Tibial artery (tissue), 4 donors: ENCODE data around the gene SEMA6A.

Experiments
- DNase-seq, 2 donors: peaks; one replicate each; pipeline ENCODE4 v3.0.0-alpha.2; 2019
- H3K27ac ChIP-seq, 2 donors: fragments of 200-600 bp; sonication (generic) in 1 of 2; 1 replicate in 1 of 2; 2 replicates in 1 of 2; pipeline ENCODE4 v1.5.1; 2018 to 2019; ENCODE audit warnings: mild to moderate bottlenecking in 1 of 2
- H3K27me3 ChIP-seq, 2 donors: fragments of 200-600 bp; sonication (generic) in 1 of 2; one replicate each; pipeline versions ENCODE4 v1.5.1 to v1.6.0; 2016 to 2019
- H3K36me3 ChIP-seq, 3 donors: fragments of 200-600 bp; sonication (generic) in 2 of 3; one replicate each; pipeline ENCODE4 v1.5.1; 2016 to 2019; ENCODE audit warnings: mild to moderate bottlenecking in 2 of 3
- H3K4me1 ChIP-seq, 4 donors: fragments of 200-600 bp; sonication (generic) in 2 of 4; 1 replicate in 3 of 4; 2 replicates in 1 of 4; pipeline ENCODE4 v1.5.1; 2016 to 2019
- H3K4me3 ChIP-seq, 2 donors: fragments of 200-600 bp; sonication (generic) in 1 of 2; 1 replicate in 1 of 2; 2 replicates in 1 of 2; pipeline ENCODE4 v1.5.1; 2018 to 2019; ENCODE audit warnings: mild to moderate bottlenecking in 2 of 2
- H3K9me3 ChIP-seq, 3 donors: fragments of 200-600 bp; sonication (generic) in 1 of 3; one replicate each; pipeline ENCODE4 v1.5.1; 2016 to 2019
- intact Hi-C: fragments of 100-400 bp; cut with DNase I; formaldehyde crosslinking; loops from one replicate; pipeline ENCODE4 v1.15.0; 2023; ENCODE audit warnings: low total_unique reads
- TF ChIP-seq, protein P1 (sequence below), 2 experiments: fragments of 200-600 bp in 1 of 2; fragments of 450-650 bp in 1 of 2; IDR thresholded peaks; one replicate each; pipeline ENCODE4 v1.5.1; 2017 to 2019; ENCODE audit warnings: antibody characterized with exemption in 2 of 2, mild to moderate bottlenecking in 1 of 2, moderate library complexity in 1 of 2

SEMA6A gene

DNA sequence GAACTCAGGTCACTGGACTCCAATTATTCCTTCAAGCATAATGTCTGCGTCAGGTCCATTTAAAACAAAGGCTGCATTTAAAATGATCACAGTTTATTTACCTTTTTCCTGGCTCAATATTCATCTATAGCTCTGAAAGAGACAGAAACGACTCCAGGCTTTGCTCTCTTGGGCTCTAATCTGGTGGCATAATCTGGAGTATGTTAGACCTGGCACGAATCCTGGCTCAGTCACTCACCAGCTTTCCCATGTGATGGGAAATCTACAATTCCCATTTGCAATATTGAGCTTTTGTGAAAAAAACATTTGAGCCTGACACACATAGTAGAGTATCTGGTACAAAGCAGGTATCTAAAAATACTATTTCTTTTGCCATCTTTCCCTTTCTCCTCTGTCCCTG is 155.8 kb downstream of the SEMA6A start:
- Histone ChIP-seq H3K4me1 (no peaks in the 10 kb centered on the region), H3K27me3 (no peaks in the 10 kb centered on the region), H3K27ac (no peak overlapping the region), H3K9me3 (no peaks in the 10 kb centered on the region), H3K4me3 (no peak overlapping the region), H3K36me3 (no peaks in the 10 kb centered on the region)
- DNase-seq = no peak
- intact Hi-C loops = no loop called here
- TF ChIP-seq, protein P1, sequence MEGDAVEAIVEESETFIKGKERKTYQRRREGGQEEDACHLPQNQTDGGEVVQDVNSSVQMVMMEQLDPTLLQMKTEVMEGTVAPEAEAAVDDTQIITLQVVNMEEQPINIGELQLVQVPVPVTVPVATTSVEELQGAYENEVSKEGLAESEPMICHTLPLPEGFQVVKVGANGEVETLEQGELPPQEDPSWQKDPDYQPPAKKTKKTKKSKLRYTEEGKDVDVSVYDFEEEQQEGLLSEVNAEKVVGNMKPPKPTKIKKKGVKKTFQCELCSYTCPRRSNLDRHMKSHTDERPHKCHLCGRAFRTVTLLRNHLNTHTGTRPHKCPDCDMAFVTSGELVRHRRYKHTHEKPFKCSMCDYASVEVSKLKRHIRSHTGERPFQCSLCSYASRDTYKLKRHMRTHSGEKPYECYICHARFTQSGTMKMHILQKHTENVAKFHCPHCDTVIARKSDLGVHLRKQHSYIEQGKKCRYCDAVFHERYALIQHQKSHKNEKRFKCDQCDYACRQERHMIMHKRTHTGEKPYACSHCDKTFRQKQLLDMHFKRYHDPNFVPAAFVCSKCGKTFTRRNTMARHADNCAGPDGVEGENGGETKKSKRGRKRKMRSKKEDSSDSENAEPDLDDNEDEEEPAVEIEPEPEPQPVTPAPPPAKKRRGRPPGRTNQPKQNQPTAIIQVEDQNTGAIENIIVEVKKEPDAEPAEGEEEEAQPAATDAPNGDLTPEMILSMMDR (IDR thresholded peaks at IDR 0.05) = no peak

DNA sequence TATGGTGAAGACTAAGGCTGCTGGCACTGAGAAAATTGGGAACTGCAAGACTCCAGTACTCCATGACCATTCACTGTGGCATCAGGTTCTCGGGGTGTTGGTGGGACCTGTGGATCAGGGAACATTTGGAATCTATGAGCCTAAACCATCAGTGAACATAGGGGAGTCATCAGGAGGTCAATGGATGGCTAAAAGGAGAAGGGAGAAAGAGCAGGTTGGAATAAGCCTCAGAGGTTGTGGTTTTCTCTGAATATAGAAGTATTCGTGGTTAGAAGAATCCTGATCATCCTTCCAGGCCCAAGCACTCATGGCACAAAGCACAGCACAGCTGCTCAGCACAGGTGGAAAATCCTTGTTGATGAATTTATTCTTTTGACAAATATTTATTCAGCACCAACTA is 156.6 kb downstream of the SEMA6A start:
- no peaks in the 10 kb centered on the region for H3K27me3 ChIP-seq
- no peaks in the 10 kb centered on the region for H3K4me1 ChIP-seq
- no peaks in the 10 kb centered on the region for H3K9me3 ChIP-seq
- H3K36me3 ChIP-seq = no peaks in the 10 kb centered on the region
- TF ChIP-seq, protein P1 (IDR thresholded peaks at IDR 0.05) = no peak
- intact Hi-C loops = no loop called here
- H3K27ac ChIP-seq = no peak overlapping the region
- no peak for DNase-seq
- H3K4me3 ChIP-seq = no peak overlapping the region

DNA sequence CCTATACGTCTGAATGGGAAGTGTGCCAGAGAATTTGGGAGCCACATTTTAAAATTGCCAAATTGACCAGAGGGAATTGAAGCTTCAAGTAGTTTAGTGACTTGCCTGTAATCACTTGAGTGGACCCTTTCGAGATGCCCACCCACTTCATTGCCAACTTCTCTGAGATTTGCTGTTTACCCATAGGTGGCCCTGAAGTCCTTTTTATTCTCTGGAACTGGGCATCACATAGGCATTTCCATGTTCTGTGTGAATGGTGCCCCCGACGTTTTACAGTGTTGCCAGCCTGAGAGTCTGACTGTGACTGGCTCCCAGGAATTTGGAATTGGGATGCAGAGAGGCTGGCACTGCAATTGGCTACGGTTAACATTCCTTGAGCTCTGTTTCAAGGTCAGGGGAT is 158.6 kb downstream of the SEMA6A start:
- Histone ChIP-seq H3K27me3 (no peaks in the 10 kb centered on the region), H3K4me1 (no peaks in the 10 kb centered on the region), H3K9me3 (no peaks in the 10 kb centered on the region), H3K27ac (no peak overlapping the region), H3K36me3 (no peaks in the 10 kb centered on the region), H3K4me3 (no peak overlapping the region)
- intact Hi-C loops = no loop called here
- DNase-seq = no peak
- TF ChIP-seq, protein P1 (IDR thresholded peaks at IDR 0.05) = no peak

DNA sequence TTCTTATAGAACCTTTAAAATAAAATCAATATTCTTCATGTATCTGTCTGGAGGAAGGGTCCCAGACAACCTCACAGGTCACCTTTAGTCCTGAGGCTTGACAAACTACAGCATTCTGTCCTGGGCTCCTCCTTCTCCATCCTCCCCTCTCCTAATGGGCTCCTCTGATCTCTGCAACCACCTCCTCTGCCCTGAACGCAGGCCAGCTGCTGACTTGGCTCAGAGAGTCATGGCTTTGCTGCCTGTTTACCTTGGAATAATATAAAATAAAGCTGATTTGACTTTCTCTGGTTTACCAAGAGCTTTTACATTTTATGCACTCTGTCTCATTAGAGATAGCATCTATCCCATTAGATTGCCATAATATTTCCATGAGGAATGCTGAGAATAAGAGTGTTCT is 159.4 kb downstream of the SEMA6A start:
- TF ChIP-seq, protein P1 (IDR thresholded peaks at IDR 0.05) = no peak
- no peaks in the 10 kb centered on the region for H3K36me3 ChIP-seq
- H3K4me3 ChIP-seq = no peak overlapping the region
- H3K9me3 ChIP-seq = no peaks in the 10 kb centered on the region
- no peaks in the 10 kb centered on the region for H3K4me1 ChIP-seq
- DNase-seq = no peak
- no peaks in the 10 kb centered on the region for H3K27me3 ChIP-seq
- intact Hi-C loops = no loop called here
- H3K27ac ChIP-seq = no peak overlapping the region

DNA sequence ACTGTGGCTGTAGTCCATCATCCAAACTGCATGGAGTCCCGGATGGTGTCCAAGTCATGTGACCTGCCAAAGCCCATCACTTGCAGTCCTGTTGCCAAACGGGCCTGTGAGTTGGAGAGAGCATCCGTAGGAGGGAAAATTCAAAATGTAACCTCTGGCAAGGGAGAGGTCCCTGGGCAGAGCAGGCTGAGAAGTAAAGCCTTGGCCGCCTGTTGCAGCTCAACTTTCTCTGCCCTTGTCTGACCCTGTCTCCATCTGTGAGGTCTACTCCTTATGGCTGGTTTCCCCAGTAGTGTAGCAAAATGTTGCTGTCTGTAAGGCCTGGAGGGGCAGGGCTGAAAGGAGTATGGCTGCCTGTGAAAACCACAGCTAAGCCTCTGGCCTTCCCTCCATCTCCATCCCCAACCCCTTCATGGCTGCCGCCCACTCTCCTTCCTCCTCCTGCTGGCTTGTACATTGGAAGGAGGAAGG is 163.5 kb downstream of the SEMA6A start:
- H3K36me3 ChIP-seq = no peaks in the 10 kb centered on the region
- TF ChIP-seq, protein P1 (IDR thresholded peaks at IDR 0.05) = no peak
- intact Hi-C loops = no loop called here
- no peaks in the 10 kb centered on the region for H3K4me1 ChIP-seq
- no peaks in the 10 kb centered on the region for H3K9me3 ChIP-seq
- H3K27me3 ChIP-seq = no peaks in the 10 kb centered on the region
- no peak overlapping the region for H3K27ac ChIP-seq
- DNase-seq = no peak
- H3K4me3 ChIP-seq = no peak overlapping the region

DNA sequence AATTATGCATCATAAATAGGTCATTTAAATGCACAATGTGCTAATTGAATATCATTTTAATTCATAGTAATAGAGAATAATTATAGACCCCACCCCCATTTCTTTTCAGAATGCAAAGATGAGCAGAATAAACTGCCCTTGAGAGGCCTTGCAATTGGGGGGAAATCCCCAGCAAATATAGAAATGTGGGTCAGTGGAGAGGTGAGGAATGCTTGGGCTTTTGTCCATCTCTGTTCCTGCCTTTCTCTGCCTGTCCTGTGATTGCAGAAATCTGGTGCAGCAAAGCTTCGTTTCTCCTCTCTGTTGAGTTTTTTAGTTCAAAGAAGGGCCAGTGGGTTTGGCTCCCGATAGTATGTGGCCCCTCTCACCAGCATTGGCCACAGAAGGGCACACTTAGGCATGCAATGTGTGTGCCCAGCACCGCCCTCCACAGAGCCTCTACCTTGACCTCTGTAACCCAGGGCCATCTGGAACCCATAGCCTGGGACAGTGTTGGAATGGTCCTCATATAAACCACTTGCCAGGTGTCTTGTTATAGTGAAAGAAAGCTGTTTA is 164.2 kb downstream of the SEMA6A start:
- Histone ChIP-seq H3K4me3 (no peak overlapping the region), H3K27me3 (no peaks in the 10 kb centered on the region), H3K9me3 (no peaks in the 10 kb centered on the region), H3K36me3 (no peaks in the 10 kb centered on the region), H3K27ac (no peak overlapping the region), H3K4me1 (no peaks in the 10 kb centered on the region)
- intact Hi-C loops = no loop called here
- no peak for DNase-seq
- TF ChIP-seq, protein P1 (IDR thresholded peaks at IDR 0.05) = no peak
